GM12878 (cell line): ENCODE measurements around the gene IFNK. TPM values are rescaled to one million over a fixed set of nuclear protein-coding genes. Genes with fewer than 3 reads are reported as not detected.

Experiments
- CHD2 ChIP-seq: IDR thresholded peaks from 2 replicates; pipeline ENCODE4 v1.6.1; 2011; ENCODE audit warnings: low read depth, low read length, improper control_type of control experiment, borderline replicate concordance
- ETV6 ChIP-seq, 2 experiments: fragments of 450-650 bp in 1 of 2; IDR thresholded peaks in 1 of 2; conservative IDR thresholded peaks in 1 of 2; 2 replicates each; pipeline ENCODE4 v1.6.1; 2014; ENCODE audit warnings: antibody characterized with exemption in 1 of 2, borderline replicate concordance in 1 of 2, low read depth in 1 of 2, mild to moderate bottlenecking in 1 of 2, moderate library complexity in 1 of 2
- MTA2 ChIP-seq: fragments of 450-650 bp; IDR thresholded peaks from 2 replicates; pipeline ENCODE4 v1.6.1; 2016; ENCODE audit warnings: low read depth, mild to moderate bottlenecking, moderate library complexity
- PAX8 ChIP-seq: fragments of 450-650 bp; IDR thresholded peaks from 2 replicates; pipeline ENCODE4 v1.6.1; 2017; ENCODE audit warnings: mild to moderate bottlenecking, moderate library complexity
- POU2F2 ChIP-seq: IDR thresholded peaks from 3 replicates; pipeline ENCODE4 v1.6.1; 2011; ENCODE audit warnings: low read depth, mild to moderate bottlenecking, low read length, borderline replicate concordance
- RAD51 ChIP-seq: fragments of 450-650 bp; IDR thresholded peaks from 2 replicates; pipeline ENCODE4 v1.6.1; 2016; ENCODE audit warnings: moderate library complexity, mild to moderate bottlenecking, inconsistent platforms
- RFX5 ChIP-seq: IDR thresholded peaks from 2 replicates; pipeline ENCODE4 v1.6.1; 2011; ENCODE audit warnings: low read depth, low read length, improper control_type of control experiment
- SIN3A ChIP-seq: IDR thresholded peaks from 2 replicates; pipeline ENCODE4 v1.6.1; 2012; ENCODE audit warnings: low read depth, low read length, improper control_type of control experiment
- SMAD1 ChIP-seq: fragments of 450-650 bp; IDR thresholded peaks from 2 replicates; pipeline ENCODE4 v1.6.1; 2018; ENCODE audit warnings: mild to moderate bottlenecking, low read depth; ENCODE audit not compliant: partially characterized antibody
- SP1 ChIP-seq: IDR thresholded peaks from one replicate; pipeline ENCODE4 v1.6.1; 2011; ENCODE audit warnings: low read depth, low read length
- TBL1XR1 ChIP-seq: IDR thresholded peaks from 2 replicates; pipeline ENCODE4 v1.6.1; 2012; ENCODE audit warnings: low read depth, low read length, improper control_type of control experiment
- WRNIP1 ChIP-seq: IDR thresholded peaks from 2 replicates; pipeline ENCODE4 v1.6.1; 2011; ENCODE audit warnings: low read depth, low read length, improper control_type of control experiment, borderline replicate concordance
- ZNF217 ChIP-seq: fragments of 450-650 bp; IDR thresholded peaks from 2 replicates; pipeline ENCODE4 v1.6.1; 2017; ENCODE audit warnings: antibody characterized with exemption, mild to moderate bottlenecking
- ZNF384 ChIP-seq: IDR thresholded peaks from 2 replicates; pipeline ENCODE4 v1.6.1; 2012; ENCODE audit warnings: low read depth, mild to moderate bottlenecking, low read length, improper control_type of control experiment, borderline replicate concordance
- ZNF622 ChIP-seq: fragments of 450-650 bp; IDR thresholded peaks from 2 replicates; pipeline ENCODE4 v1.6.1; 2017; ENCODE audit warnings: mild to moderate bottlenecking, inconsistent platforms
- ZZZ3 ChIP-seq: IDR thresholded peaks from 2 replicates; pipeline ENCODE4 v1.6.1; 2011; ENCODE audit warnings: low read depth; ENCODE audit not compliant: control insufficient read depth, insufficient read length
- polyA plus RNA-seq, 11 experiments: library from polyadenylated mRNA; depleted of rRNA in 4 of 11; unstranded in 6 of 11; stranded (reverse) in 5 of 11; fragments of >200 nt; fragmentation: Nextera tagmentation in 4 of 11; fragmentation: Illumina TruSeq in 1 of 11; extraction: Ambion mirVana in 4 of 11; extraction: Trizol in 1 of 11; gene quantifications; 1 replicate in 1 of 11; 2 replicates in 10 of 11; pipeline versions ENCODE4 v1.2.1 to v1.2.3, GENCODE V29; 2011 to 2016; ENCODE audit warnings: inconsistent platforms in 2 of 11, missing spikeins in 2 of 11, low read depth in 1 of 11
- total RNA-seq, 4 experiments: library from RNA; depleted of rRNA in 3 of 4; stranded (reverse); fragments of >200 nt in 3 of 4; fragmentation: Illumina TruSeq in 1 of 4; extraction: Trizol in 1 of 4; gene quantifications; 2 replicates each; pipeline versions ENCODE4 v1.2.1 to v1.2.3, GENCODE V29; 2013 to 2021
- TF ChIP-seq, protein P1 (sequence below): fragments of 450-650 bp; IDR thresholded peaks from 2 replicates; pipeline ENCODE4 v1.6.1; 2016; ENCODE audit warnings: mild to moderate bottlenecking
- TF ChIP-seq, protein P2 (sequence below): fragments of 450-650 bp; formaldehyde crosslinking; IDR thresholded peaks from 2 replicates; pipeline ENCODE4 v1.5.0; 2022; ENCODE audit warnings: mild to moderate bottlenecking, missing genetic modification characterization
- TF ChIP-seq, protein P3 (sequence below): fragments of 450-650 bp; conservative IDR thresholded peaks from 2 replicates; pipeline ENCODE4 v1.6.1; 2017; ENCODE audit warnings: mild to moderate bottlenecking, moderate library complexity
- TF ChIP-seq, protein P4 (sequence below): fragments of 450-650 bp; IDR thresholded peaks from 2 replicates; pipeline ENCODE4 v1.6.1; 2017; ENCODE audit warnings: low read depth, mild to moderate bottlenecking, moderate library complexity
- TF ChIP-seq, protein P5 (sequence below): fragments of 450-650 bp; IDR thresholded peaks from 2 replicates; pipeline ENCODE4 v1.6.1; 2017; ENCODE audit warnings: mild to moderate bottlenecking, low read depth, inconsistent platforms; ENCODE audit not compliant: poor library complexity, severe bottlenecking

Gene IFNK
- total and polyA plus RNA-seq, 10 of the 15 experiments (the other 5 are each of a cell fraction or from before 2014, with no cell fraction given), result 0.06 TPM; not detected in 9

DNA sequence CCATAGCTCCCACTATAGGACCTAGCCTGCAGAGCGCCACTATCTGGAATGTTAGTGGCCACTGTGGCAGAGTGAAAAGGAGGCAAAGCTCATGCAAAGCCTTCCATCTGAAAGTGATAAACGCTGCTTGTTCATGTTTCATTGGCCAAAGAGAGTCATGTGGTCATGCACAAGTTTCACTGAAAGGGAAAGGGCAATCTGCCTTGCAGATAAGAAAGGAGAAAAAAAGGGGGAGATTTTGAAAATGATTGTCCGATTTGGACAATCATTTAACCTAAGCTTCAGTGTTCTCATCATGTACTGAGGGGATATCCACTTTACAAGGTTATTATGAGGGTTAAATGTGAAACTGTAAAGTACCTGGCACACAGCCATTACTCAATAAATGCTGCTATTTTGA, 14.6 kb downstream of the IFNK start (continued):
- TF ChIP-seq, protein P1, sequence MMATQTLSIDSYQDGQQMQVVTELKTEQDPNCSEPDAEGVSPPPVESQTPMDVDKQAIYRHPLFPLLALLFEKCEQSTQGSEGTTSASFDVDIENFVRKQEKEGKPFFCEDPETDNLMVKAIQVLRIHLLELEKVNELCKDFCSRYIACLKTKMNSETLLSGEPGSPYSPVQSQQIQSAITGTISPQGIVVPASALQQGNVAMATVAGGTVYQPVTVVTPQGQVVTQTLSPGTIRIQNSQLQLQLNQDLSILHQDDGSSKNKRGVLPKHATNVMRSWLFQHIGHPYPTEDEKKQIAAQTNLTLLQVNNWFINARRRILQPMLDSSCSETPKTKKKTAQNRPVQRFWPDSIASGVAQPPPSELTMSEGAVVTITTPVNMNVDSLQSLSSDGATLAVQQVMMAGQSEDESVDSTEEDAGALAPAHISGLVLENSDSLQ, result 0 out of 2 replicates have a peak, but pooled peaks have one; percentile 43
- no peak for TF ChIP-seq POU2F2
- TF ChIP-seq WRNIP1, result no peak
- no peak for TF ChIP-seq SP1
- TF ChIP-seq SMAD1, result peak; percentile 23
- TF ChIP-seq ZNF217, result no peak
- TF ChIP-seq ETV6 (conservative IDR thresholded peaks at IDR 0.05 in 1 of 2, IDR thresholded peaks at IDR 0.05 in 1 of 2; ENCODE audit: borderline replicate concordance in 1 of 2, low read depth in 1 of 2), result no peak
- no peak for TF ChIP-seq SIN3A
- no peak for TF ChIP-seq CHD2
- TF ChIP-seq, protein P2, sequence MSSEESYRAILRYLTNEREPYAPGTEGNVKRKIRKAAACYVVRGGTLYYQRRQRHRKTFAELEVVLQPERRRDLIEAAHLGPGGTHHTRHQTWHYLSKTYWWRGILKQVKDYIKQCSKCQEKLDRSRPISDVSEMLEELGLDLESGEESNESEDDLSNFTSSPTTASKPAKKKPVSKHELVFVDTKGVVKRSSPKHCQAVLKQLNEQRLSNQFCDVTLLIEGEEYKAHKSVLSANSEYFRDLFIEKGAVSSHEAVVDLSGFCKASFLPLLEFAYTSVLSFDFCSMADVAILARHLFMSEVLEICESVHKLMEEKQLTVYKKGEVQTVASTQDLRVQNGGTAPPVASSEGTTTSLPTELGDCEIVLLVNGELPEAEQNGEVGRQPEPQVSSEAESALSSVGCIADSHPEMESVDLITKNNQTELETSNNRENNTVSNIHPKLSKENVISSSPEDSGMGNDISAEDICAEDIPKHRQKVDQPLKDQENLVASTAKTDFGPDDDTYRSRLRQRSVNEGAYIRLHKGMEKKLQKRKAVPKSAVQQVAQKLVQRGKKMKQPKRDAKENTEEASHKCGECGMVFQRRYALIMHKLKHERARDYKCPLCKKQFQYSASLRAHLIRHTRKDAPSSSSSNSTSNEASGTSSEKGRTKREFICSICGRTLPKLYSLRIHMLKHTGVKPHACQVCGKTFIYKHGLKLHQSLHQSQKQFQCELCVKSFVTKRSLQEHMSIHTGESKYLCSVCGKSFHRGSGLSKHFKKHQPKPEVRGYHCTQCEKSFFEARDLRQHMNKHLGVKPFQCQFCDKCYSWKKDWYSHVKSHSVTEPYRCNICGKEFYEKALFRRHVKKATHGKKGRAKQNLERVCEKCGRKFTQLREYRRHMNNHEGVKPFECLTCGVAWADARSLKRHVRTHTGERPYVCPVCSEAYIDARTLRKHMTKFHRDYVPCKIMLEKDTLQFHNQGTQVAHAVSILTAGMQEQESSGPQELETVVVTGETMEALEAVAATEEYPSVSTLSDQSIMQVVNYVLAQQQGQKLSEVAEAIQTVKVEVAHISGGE (CRISPR knock-in tag), result no peak
- TF ChIP-seq, protein P3, sequence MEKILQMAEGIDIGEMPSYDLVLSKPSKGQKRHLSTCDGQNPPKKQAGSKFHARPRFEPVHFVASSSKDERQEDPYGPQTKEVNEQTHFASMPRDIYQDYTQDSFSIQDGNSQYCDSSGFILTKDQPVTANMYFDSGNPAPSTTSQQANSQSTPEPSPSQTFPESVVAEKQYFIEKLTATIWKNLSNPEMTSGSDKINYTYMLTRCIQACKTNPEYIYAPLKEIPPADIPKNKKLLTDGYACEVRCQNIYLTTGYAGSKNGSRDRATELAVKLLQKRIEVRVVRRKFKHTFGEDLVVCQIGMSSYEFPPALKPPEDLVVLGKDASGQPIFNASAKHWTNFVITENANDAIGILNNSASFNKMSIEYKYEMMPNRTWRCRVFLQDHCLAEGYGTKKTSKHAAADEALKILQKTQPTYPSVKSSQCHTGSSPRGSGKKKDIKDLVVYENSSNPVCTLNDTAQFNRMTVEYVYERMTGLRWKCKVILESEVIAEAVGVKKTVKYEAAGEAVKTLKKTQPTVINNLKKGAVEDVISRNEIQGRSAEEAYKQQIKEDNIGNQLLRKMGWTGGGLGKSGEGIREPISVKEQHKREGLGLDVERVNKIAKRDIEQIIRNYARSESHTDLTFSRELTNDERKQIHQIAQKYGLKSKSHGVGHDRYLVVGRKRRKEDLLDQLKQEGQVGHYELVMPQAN, result no peak
- TF ChIP-seq PAX8, result no peak
- TF ChIP-seq RAD51, result peak; percentile 76; the same call in 1 of the 2 replicates
- TF ChIP-seq, protein P4, sequence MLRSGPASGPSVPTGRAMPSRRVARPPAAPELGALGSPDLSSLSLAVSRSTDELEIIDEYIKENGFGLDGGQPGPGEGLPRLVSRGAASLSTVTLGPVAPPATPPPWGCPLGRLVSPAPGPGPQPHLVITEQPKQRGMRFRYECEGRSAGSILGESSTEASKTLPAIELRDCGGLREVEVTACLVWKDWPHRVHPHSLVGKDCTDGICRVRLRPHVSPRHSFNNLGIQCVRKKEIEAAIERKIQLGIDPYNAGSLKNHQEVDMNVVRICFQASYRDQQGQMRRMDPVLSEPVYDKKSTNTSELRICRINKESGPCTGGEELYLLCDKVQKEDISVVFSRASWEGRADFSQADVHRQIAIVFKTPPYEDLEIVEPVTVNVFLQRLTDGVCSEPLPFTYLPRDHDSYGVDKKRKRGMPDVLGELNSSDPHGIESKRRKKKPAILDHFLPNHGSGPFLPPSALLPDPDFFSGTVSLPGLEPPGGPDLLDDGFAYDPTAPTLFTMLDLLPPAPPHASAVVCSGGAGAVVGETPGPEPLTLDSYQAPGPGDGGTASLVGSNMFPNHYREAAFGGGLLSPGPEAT, result peak; percentile 73; the same call in 1 of the 2 replicates
- TF ChIP-seq ZNF384, result no peak
- no peak for TF ChIP-seq ZZZ3
- TF ChIP-seq ZNF622, result no peak
- TF ChIP-seq, protein P5, sequence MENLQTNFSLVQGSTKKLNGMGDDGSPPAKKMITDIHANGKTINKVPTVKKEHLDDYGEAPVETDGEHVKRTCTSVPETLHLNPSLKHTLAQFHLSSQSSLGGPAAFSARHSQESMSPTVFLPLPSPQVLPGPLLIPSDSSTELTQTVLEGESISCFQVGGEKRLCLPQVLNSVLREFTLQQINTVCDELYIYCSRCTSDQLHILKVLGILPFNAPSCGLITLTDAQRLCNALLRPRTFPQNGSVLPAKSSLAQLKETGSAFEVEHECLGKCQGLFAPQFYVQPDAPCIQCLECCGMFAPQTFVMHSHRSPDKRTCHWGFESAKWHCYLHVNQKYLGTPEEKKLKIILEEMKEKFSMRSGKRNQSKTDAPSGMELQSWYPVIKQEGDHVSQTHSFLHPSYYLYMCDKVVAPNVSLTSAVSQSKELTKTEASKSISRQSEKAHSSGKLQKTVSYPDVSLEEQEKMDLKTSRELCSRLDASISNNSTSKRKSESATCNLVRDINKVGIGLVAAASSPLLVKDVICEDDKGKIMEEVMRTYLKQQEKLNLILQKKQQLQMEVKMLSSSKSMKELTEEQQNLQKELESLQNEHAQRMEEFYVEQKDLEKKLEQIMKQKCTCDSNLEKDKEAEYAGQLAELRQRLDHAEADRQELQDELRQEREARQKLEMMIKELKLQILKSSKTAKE, result no peak
- no peak for TF ChIP-seq RFX5
- peak; percentile 34; the same call in 1 of the 2 replicates for TF ChIP-seq MTA2
- TF ChIP-seq TBL1XR1, result no peak
